GM19455 (cell line): Measurements from ENCODE around the gene CDPF1.
"Not testable (repeated sequence)": the region's sequence is repeated elsewhere in the genome, so short reads cannot be mapped to it uniquely, and the experiment has no call there.

Source experiments
- ATAC-seq: cut with Tn5 transposase; IDR thresholded peaks from one replicate; pipeline ENCODE4 v1.9.1; 2021; ENCODE audit not compliant: unreplicated experiment

Gene CDPF1

GRCh38 chr22:46226577-46226976 lies 23.5 kb downstream of the CDPF1 start:
- ATAC-seq: no peak

- no peak for ATAC-seq
Measured at GRCh38 chr22:46225631-46226030, 24.5 kb downstream of the CDPF1 start.

GRCh38 chr22:46224898-46225290 lies 25.2 kb downstream of the CDPF1 start:
- no peak for ATAC-seq

- ATAC-seq: no peak
Measured at GRCh38 chr22:46224044-46224897, 25.8 kb downstream of the CDPF1 start.

- ATAC-seq: no peak
Measured at GRCh38 chr22:46220921-46221320, 29.2 kb downstream of the CDPF1 start.

- no peak for ATAC-seq
Measured at GRCh38 chr22:46219636-46220035, 30.5 kb downstream of the CDPF1 start.

- ATAC-seq: no peak
Measured at GRCh38 chr22:46214616-46215015, 35.5 kb downstream of the CDPF1 start.

- no peak for ATAC-seq
Measured at GRCh38 chr22:46214149-46214548, 35.9 kb downstream of the CDPF1 start.

GRCh38 chr22:46213052-46213451 lies 37.0 kb downstream of the CDPF1 start:
- ATAC-seq: no peak

- no peak for ATAC-seq
Measured at GRCh38 chr22:46212195-46212594, 37.9 kb downstream of the CDPF1 start.

- ATAC-seq: no peak
Measured at GRCh38 chr22:46209262-46209661, 40.8 kb downstream of the CDPF1 start.

GRCh38 chr22:46203601-46203980 lies 46.5 kb downstream of the CDPF1 start:
- no peak for ATAC-seq

GRCh38 chr22:46202897-46203600 lies 47.0 kb downstream of the CDPF1 start:
- ATAC-seq: no peak

- no peak for ATAC-seq
Measured at GRCh38 chr22:46201059-46201757, 48.9 kb downstream of the CDPF1 start.

GRCh38 chr22:46198806-46199205 lies 51.3 kb downstream of the CDPF1 start:
- not testable (repeated sequence) for ATAC-seq

- ATAC-seq: no peak
Measured at GRCh38 chr22:46198274-46198673, 51.8 kb downstream of the CDPF1 start.

- ATAC-seq: no peak
Measured at GRCh38 chr22:46196278-46196677, 53.8 kb downstream of the CDPF1 start.

- no peak for ATAC-seq
Measured at GRCh38 chr22:46195487-46196165, 54.5 kb downstream of the CDPF1 start.
